ENCODE results near the gene LIPG. TPM values are rescaled to one million over a fixed set of nuclear protein-coding genes. Genes with fewer than 3 reads are reported as not detected.
"Not testable (repeated sequence)": the region's sequence is repeated elsewhere in the genome, so short reads cannot be mapped to it uniquely, and the experiment has no call there.

Gene LIPG
- total RNA-seq, result 1 to 10 TPM in 1 of 2 donors, under 1 TPM in 1; 0.09 to 1.6 TPM
- long read RNA-seq, partial matches to known transcripts, result 1 of 1 reads
- long read RNA-seq, other reads (novel, unspliced or antisense), result 0 of 1 reads

DNA sequence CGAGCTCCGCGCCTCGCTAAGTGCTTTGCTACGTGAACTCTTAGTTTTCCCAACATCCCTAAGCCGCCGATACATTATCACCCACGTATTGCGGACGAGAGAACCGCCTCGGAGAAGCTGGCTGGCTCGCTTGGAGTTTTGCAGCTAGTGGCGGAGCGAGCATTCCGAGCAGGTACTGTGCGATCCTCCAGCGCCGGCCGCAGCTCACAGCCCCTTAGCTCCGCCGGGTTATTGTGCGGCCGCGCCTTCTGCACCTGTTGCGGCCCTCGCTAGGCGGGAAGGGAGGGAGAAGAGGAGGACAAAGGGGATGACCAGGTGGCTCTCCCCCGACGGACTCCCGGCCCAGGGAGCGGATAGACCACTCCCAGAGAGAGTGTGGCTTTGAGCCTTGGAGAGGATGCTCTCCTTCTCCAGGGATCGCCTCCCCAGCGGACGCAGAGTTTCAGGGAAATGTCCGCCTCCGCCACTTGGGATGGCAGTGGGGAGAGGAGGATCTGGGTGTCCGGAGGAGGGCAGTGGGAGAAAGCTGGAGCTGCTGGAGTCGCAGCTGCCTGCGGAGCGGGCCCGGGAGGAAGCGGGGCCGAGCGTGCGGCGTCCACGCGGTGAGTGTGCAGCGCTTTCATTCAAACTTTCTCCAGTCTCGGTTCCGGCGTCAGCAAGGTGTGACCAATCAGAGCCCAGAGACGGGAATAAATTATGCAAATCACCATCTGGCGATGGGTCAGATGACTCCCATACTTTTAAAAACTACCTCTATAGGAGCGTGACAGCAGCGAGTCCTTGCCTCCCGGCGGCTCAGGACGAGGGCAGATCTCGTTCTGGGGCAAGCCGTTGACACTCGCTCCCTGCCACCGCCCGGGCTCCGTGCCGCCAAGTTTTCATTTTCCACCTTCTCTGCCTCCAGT lies at the start of gene LIPG:
Gene LIPG (plus strand): TSS at position 769 of the 905 bp plus-strand sequence. CDS start 252 bp downstream, outside the sequence.
- intact Hi-C loops (cut with DNase I), result loop anchor here (5.0 to 10.0 kb wide), 2 partner anchors 203 to 206 kb away; no protein-coding TSS in a partner anchor
- ATAC-seq (peak; percentile 72 to 85), DNase-seq (peak; percentile 29)

DNA sequence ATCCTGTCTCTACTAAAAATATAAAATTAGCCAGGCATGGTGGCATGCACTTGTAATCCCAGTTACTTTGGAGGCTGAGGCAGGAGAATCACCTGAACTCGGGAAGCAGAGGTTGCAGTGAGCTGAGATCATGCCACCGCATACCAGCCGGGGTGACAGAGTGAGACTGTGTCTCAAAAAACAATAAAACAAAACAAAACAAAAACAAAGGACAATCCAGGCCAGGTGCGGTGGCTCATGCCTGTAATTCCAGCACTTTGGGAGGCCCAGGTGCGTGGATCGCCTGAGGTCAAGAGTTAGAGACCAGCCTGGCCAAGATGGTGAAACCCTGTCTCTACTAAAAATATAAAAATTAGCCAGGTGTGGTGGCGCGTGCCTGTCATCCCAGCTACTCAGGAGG lies 49.0 kb upstream of the LIPG start:
- not testable (repeated sequence) for DNase-seq, ATAC-seq
- intact Hi-C loops (cut with DNase I), result loop anchor here (5.0 to 10.0 kb wide), 2 partner anchors 344 to 842 kb away; no protein-coding TSS in a partner anchor

DNA sequence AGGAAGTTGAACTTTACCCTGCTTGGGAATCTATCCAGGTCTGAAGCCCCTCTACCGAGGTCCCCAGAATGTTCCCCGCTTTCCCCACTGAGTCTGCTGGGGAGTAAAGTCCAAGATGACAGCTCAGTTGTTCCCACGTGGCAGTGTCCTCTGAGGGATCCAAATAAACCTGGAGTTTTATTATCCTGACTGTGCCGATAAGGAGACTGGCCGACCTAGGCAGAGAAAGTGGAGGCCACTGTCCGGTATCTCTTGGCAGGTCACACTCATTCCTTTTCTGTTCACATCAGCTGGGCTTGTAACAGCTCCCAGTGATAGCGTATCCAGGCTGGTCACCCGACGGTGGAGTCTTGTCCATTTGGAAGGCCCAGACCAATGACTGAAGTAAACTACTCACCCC lies 47.3 kb upstream of the LIPG start:
- intact Hi-C loops (cut with DNase I), result loop anchor here (5.0 to 10.0 kb wide), 2 partner anchors 343 to 840 kb away; no protein-coding TSS in a partner anchor
- ATAC-seq (peak; percentile 72 to 84), DNase-seq (no peak)

DNA sequence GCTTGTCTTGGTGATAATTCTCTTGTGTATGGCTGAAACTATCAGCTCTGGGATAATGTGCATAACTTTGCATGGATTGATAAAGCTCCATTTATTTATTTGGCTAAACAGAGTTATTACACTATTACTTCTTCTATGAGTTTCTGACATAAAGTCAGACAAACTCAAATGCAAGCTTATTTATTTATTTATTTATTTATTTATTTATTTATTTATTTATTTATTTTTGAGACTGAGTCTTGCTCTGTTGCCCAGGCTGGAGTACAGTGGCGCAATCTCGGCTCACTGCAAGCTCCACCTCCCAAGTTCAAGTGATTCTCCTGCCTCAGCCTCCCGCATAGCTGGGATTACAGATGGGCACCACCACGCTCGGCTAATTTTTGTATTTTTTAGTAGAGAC lies 46.9 kb upstream of the LIPG start:
- not testable (repeated sequence) for DNase-seq, ATAC-seq
- intact Hi-C loops (cut with DNase I), result loop anchor here in 1 of 2 donors (10.0 kb wide), 1 partner anchor 840 kb away; no protein-coding TSS in a partner anchor

DNA sequence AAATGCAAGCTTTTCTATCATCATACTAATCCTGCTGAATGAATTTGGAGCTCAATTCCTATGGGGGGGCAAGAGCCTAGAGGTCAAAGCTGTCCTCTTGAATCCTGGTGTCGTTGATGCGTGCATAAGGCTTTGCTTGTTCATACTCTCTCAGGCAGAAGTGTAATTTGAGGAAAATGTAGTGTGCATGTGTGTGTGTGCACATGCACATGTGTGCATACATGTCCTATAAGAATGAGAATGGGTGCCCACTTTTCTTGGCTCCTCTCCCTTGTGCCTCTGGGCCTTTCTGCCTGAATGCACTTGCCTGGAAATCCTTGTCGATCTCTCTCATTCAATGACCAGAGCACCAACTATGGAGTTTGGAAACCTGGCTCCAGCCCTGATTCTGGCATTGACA lies 46.3 kb upstream of the LIPG start:
- no peak for DNase-seq
- intact Hi-C loops (cut with DNase I), result loop anchor here in 1 of 2 donors (10.0 kb wide), 1 partner anchor 839 kb away; no protein-coding TSS in a partner anchor
- ATAC-seq, result no peak

DNA sequence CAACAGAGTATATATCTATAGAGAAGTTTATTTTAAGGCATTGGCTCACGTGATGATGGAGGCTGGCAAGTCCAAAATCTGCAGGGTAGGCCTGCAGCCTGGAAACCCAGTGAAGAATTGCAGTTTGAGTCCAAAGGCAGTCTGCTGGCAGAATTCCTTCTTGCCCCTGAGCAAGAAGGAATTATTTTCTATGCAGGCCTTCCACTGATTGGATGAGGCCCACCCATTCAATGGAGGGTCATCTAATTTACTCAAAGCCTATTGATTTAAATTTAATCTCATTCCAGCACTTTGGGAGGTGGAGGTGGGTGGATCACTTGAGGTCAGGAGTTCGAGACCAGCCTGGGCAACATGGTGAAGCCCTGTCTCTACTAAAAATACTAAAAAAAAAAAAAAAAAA lies 44.4 kb upstream of the LIPG start:
- intact Hi-C loops (cut with DNase I), result loop anchor here in 1 of 2 donors (10.0 kb wide), 1 partner anchor 837 kb away; no protein-coding TSS in a partner anchor
- no peak for ATAC-seq
- no peak for DNase-seq

DNA sequence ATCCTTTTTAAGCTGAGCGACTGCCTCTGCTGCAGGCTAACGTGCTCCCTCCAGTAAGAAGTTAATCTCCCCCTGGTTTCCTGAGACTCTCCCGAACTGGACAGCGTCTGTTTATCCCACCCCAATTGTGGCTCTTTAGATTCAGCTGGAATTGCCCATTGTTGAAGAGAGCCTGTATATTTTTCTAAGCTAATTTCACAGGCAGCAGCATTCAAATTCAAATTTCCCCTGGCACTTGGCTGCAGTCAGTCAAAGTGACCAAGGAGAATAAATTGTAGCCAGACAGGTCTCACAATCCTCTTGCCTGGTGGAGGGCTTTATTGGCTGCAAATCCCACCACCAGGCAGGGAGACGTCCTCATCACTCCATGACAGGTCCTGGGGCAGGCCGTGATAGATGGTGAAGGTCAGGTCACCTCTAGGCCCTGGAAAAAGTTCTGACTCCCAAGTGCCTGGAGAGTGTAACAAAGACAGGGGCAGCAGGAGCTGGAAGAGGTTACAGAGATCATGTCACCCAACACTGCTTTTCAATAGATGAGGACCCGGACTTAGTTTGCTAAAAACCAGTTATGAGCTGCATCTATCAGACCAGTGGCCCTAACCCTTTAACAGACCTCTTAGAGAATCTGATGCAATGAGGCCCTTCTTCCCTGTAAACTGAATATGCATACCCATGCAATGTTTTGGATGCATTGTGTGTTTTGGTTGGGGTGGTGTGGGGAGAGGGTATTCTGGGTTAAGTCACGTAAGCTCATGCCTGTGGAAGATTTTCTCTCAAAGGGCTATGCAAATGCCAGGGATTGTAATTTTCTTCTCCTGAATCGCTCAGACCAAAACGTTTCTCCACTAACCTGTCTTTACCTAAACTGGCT lies 42.5 kb upstream of the LIPG start:
- ATAC-seq, result no peak
- intact Hi-C loops (cut with DNase I), result loop anchor here in 1 of 2 donors (10.0 kb wide), 1 partner anchor 835 kb away; no protein-coding TSS in a partner anchor

DNA sequence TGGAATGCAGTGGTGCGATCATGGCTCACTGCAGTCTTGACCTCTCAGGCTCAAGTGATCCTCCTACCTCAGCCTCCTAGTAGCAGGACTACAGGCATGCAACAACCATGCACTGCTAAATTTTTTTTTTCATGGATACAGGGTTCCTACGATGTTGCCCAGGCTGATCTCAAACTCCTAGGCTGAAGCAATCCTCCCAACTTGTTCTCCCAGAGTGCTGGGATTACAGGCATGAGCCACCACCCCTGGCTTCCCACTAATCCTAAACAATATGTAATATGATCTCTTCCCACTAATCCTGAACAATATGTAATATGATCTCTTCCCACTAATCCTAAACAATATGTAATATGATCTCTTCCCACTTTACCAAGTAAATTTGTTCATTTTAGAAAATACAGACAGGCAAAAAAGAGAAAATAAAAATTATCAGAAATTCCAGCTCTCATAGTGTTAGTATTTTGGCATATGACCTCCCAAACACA lies 41.2 kb upstream of the LIPG start:
- intact Hi-C loops (cut with DNase I), result no loop called here
- no peak for DNase-seq
- ATAC-seq, result no peak

More for the DNA sequence above, 42.5 kb upstream of the LIPG start:
- no peak for DNase-seq

DNA sequence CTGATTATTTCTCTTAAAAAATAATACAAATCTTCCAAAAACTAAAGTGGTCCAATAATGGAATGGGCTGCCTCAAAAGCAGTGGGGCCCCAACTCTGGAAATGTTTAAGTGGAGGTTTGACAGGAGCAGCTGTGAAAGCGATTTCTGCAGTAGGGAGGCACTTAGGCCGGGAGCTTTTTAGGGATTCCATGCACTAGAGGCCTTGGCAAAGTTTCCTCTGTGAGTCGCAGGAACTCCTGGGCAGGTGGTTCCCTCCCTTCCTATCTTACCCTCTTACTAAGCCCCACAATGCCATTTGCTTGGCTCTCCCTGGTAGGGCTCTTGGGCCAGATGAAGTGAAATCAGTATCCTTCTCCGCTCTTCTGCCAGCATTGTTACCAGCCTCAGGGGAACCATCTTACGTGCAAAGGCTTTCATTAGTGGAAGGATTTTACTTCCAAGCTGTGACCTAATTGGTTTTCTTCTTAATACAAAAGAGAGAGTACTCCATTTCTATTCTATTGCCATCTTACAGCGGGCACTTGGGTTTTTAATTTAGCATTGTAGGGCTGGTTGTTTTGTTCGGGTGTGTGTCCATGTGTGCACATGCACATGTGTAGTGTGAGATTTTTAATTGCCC lies 40.5 kb upstream of the LIPG start:
- no peak for ATAC-seq
- no peak for DNase-seq

DNA sequence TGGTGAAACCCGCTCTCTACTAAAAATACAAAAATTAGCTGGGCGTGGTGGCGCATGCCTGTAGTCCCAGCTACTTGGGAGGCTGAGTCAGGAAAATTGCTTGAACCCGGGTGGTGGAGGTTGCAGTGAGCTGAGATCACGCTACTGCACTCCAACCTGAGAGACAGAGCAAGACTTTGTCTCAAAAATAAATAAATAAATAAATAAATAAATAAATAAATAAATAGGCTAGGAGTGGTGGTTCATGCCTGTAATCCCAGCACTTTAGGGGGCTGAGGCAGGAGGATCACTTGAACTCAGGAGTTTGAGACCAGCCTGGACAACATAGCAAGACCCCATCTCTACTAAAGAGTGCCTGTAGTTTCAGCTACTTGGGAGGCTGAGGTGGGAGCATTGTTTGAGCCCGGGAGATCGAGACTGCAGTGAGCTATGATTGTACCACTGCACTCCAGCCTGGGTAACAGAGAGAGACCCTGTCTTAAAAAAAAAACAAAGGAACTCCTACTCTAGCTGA lies 38.2 kb upstream of the LIPG start:
- intact Hi-C loops (cut with DNase I); DNase-seq; ATAC-seq: not testable (repeated sequence)

More for the DNA sequence above, 40.5 kb upstream of the LIPG start:
- intact Hi-C loops (cut with DNase I), result no loop called here

DNA sequence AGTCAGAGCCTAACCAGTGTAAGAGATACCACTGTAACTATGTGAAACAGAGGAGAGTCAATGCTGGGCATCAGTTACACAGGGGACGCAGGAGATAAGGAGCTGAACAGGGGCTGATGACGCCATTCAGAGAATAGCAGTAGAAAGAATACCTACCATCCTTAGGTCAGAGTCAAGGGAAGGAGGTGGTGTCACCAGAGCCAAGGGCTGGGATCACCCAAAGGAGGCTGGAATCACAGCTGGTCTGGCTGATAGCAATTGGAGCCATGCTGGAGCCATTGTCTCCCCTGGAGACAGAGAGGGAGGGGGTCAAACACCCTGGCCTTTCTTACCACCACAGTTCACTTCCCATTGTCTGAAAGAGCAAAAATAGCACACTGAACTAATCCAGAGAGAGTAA lies 37.5 kb upstream of the LIPG start:
- ATAC-seq (no peak), DNase-seq (no peak)
- intact Hi-C loops (cut with DNase I), result no loop called here

DNA sequence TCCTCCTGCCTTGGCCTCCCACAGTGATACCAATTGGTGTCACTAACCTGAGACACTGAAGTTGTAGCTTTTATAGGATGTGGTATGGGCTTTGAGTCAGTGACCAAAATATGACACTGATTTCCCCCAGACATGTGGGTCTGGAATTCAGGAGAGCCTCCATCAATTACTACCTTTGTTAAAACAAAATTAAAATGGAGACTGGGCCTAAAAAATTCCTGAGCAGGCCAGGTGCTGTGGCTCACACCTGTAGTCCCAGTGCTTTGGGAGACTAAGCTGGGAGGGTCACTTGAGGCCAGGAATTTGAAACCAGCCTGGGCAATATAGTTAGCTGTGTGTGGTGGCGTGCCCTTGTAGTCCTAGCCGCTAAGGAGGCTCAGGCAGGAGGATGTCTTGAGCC lies 36.9 kb upstream of the LIPG start:
- no peak for ATAC-seq
- intact Hi-C loops (cut with DNase I), result no loop called here

DNA sequence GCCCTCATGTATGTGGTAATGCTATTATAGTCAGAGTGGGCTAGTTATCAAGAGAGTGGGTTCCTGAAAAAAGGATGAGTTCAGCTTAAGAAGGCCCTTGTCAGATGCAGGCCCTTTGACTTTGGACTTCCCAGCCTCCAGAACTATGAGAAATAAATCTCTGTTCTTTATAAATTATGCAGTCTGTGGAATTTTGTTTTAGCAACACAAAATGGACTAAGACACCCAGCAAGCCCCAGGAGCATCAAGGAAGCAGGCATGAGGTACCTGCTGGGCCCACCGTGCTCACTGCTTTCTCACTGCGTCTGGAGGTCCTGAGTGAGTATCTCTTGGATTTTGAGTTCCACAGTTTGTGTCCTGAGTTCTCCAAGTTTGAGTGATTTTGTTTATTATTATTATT lies 35.9 kb upstream of the LIPG start:
- DNase-seq (no peak), ATAC-seq (no peak)
- intact Hi-C loops (cut with DNase I), result no loop called here

More for the DNA sequence above, 36.9 kb upstream of the LIPG start:
- no peak for DNase-seq

DNA sequence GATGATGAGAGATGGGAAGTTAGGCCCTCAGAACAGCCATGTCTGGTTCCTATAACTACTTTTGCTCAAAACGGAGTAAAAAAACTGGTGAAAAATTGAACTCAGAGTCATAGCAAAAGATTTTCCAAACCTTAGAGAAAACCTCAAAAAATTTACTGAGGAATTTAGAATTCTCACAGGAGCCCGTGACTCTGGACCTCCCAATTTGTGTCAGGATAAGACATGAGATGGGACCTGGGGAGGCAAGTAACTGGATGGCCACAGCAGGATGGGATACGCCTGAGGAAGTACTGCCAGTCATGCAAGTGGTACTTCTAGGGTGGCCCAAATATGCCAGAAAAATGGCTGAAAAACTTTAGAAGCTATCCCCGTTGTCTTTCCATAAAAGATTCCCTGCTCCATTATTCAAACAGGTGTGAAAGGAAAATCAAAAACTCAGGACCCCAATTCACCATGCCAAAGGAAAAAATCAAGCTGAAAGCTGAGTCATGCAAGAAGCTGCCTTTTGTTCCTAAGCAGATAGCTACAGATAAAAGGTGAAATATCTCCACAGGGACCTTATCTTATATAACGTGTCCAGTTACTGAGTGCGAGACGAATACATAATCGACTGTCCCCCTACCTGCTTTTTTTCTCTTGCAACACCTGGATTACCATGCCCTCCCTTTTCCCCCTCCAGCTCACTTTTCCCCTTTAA lies 34.1 kb upstream of the LIPG start:
- no peak for ATAC-seq
- no peak for DNase-seq
- intact Hi-C loops (cut with DNase I), result no loop called here

DNA sequence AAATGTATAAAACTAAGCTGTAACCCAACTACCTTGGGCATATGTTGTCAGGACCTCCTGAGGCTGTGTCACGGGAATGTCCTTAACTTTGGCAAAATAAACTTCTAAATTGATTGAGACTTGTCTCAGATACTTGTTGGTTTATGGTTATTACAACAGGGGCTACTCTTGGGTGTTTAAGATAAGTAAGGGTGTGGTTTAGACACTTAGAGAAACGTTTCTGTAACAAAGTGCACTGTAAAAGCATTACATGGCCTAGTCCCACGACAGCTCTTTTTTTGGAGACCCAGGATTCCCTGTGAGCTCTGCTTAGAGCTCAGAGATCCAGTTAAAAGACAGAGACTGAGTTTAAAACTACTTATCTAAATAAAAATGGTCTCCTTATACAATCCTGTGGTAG lies 32.3 kb upstream of the LIPG start:
- ATAC-seq, result no peak
- DNase-seq, result no peak
- intact Hi-C loops (cut with DNase I), result no loop called here

DNA sequence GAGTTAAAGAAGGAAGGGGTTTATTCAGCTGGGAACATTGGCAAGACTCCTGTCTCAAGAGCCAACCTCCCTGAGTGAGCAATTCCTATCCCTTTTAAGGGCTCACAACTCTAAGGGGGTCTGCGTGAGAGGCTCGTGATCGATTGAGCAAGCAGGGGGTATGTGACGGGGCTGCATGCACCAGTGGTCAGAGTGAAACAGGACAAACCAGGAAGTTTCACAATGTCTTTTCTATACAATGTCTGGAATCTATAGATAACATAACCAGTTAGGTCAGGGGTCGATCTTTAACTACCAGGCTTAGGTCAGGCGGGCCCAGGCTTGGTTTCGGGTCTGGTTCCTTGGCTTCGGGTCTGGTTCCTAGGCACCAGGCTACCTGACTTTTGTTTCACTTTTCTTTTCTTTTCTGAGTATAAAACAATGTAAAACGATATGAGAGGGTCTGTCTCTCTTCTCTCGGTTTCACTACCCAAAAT lies 30.1 kb upstream of the LIPG start:
- ATAC-seq, result no peak
- no peak for DNase-seq

DNA sequence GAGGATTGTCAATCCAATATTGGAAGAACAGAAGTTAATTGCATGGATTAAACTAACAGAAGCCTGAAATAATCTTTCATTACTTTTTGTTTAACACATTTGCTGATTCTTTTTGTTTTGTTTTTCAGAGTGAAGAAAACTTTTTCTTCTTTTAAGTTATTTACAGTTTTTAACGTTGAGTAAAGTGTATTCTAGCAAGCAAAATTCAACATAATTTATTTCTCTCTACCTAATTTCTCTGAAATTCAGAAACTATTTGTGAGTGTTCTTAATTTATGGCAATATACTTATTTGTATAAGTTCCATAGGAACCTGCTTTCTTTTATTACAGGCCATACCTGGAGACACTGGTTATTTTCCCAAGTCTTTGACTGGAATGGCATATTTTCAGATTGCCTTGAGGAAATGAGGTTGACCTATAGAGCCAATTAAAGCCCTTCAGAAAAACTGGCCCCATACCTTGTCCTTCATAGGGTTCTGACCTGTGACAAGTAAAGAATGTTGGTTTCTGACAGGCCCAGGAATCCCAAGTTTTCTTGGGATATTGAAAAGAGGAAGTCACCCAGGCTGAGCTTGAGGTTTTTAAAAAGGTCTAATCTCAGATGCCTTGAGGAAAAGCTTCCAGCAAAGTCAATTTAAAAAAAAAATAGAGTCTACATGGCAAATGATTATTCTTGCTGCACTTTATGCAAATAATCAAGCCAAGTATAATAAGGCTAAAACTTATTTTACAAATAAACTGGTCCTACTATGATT lies 26.8 kb upstream of the LIPG start:
- intact Hi-C loops (cut with DNase I), result no loop called here
- DNase-seq, result no peak
- ATAC-seq, result no peak

More for the DNA sequence above, 30.1 kb upstream of the LIPG start:
- intact Hi-C loops (cut with DNase I), result no loop called here

Measured in left cardiac atrium (tissue), 4 donors.